ENCODE data around the gene PKP4.

The PKP4 gene

DNA sequence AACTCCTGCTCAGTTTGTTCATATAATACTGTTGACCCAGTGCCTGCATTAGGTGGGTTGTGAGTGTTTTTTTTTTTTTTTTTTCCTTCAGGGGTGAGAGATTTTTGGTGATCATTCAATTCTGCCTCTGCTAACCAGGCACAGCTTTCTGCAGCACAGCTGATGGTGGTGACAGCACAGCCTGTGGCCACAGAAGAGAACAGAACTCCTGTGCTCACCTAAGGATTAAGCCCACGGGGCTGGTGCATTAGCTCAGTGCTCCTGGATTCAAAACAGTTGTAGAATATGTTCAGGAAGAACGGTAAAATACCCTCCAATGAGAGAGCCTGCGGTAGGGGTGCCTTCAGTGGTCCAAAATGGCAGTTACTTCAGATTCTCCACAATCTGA is 42.0 kb downstream of the PKP4 start:
- DNase-seq = no peak

DNA sequence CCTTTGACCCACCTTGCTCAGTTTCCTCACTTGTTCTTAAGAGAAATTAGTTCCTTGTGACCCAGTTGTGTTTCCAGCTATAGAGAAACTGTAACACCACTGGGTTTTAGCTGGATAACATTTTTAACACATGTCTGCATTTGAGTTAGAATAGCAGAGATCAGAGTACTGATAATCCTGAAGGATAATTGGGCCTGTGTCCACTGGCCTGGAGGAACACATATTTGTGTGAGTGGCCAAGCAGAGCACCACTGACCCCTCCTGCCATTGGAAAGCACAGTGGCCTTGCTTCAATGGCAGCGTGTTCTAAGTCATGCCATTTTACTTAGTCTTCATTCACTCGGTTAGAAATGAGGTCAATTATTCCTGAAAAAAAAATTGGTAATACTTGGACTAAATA is 42.6 kb downstream of the PKP4 start:
- DNase-seq = no peak

DNA sequence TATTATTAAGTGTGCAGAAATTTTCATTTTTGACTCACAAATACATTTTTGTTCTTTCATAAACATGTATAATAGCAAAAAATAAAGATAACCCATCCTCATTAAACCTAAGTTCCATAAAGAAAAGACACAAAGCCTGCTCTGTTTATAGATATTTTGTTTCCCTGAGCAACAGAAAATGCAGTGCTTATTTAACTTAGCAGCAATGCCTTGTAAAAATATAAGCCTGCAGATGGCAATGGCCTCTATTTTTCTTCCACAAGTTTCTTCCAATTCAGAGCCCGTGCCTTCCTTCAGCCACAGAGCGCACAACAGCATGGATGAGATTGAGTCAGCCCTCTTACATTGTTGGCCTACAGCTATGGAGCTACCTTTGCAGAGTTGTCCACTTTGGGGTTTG is 43.6 kb downstream of the PKP4 start:
- DNase-seq = no peak

DNA sequence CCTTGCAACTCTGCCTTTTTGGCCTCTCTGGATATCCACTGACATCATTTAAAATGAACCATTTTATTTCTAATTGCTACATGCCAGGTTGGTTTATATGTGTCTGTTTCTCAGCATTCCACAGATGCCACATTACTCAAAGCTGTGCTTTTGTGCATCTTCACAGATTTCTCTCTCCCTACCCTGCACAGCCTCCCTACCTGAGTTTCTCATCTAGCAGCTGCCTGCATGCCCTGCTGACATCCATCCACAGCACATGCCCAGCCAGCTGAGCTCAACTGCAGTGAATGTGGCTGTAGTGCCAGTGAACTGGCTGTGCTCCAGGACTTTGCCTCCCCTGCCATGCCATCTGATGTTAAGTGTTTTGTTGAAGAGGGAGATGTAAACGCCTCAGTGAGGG is 44.5 kb downstream of the PKP4 start:
- no peak for DNase-seq

DNA sequence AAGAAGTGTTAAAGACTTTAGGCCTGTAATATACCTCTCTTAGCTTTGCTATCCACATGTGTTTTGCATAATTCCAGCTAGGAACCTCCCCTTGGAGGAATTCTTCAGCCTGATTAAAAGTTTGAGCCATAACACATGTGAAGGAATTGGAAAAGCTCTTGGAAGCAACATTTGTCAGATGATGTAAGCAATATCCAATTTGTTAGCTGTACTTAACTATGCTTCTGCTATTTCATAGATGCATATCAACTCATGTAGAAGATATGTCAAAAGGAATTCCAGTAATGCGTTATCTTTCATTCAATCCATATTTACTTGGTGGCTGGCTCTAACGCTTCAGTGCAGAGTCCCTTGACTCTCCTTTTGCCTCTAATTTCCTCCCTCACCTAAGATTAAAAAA is 46.2 kb downstream of the PKP4 start:
- no peak for DNase-seq

DNA sequence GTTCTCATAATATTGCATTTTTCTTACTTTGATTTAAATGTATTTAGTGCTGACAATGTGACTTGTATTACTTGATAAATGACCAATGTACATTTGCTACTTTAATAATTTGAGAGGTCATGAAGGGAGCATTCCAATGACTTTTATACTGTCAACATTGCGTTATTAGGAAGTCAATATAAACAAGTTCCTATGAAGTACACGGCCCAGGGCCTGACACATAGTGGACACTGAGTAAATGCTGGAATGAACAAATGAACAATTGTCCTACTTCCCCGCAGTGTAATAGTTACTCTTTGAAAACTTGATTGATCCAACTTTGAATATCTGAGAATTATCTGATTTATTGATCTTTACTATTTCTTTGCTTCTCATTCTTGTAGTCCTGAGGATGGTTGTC is 47.3 kb downstream of the PKP4 start:
- DNase-seq = no peak

DNA sequence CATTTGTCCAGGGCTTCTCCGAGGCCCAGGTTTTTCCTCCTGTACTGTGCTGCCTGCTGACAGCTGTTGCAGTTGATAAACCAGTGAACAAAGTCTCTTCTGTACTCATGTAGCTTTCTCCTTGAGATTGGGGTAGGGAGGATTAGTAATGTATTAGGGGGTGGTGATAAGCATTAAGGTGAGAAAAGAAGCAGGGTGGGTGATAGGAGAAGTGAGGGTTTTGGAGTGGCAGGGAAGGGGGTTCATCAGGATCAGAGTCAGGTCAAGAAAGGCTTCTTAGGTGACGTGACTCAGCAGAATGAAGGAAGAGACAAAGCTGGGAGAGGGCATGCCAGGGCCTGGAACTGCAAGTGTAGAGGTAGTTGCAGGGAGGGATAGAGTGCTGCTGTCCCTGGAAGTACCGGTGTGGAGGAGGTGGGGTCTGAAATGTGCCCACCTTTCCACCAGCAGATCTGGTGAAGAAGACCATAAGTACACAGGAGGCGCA is 48.7 kb downstream of the PKP4 start:
- DNase-seq = no peak

DNA sequence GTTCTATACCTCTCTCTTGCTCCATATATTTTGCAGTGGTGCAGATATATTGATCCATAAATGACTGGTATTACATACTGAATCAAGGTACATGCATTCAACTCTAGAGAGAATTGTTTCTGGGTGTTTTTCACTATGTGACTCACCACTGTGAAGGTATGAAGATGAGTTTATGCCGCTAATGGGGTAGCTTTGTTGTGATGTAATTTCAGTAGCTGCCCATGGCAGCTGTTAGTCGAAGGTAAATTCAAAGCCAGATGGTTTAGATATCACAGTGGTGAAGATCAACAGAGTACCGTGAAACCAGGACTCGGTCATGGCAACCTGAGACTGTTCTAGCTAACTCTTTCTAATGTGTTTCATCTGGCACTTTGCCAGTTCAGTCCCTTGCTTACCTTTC is 50.4 kb downstream of the PKP4 start:
- no peak for DNase-seq

DNA sequence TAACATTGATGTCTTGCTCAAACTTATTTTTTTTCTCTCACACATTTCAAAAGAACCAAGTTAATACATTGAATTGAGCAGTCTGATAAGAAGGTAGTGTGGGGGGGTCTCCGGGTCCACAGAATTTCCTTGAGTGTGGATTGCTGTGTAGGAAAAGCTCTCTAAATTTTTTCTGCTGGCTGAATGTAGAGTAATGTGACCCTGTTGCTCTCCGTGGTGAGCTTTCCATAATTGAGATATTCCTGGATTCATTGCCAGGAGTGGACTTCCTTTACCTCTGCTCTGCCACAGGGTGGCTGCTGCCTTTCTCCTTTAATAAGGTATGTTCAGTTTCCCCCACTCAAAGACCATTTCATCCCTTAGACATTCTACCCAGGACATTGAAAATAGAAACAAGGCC is 50.9 kb downstream of the PKP4 start:
- no peak for DNase-seq

DNA sequence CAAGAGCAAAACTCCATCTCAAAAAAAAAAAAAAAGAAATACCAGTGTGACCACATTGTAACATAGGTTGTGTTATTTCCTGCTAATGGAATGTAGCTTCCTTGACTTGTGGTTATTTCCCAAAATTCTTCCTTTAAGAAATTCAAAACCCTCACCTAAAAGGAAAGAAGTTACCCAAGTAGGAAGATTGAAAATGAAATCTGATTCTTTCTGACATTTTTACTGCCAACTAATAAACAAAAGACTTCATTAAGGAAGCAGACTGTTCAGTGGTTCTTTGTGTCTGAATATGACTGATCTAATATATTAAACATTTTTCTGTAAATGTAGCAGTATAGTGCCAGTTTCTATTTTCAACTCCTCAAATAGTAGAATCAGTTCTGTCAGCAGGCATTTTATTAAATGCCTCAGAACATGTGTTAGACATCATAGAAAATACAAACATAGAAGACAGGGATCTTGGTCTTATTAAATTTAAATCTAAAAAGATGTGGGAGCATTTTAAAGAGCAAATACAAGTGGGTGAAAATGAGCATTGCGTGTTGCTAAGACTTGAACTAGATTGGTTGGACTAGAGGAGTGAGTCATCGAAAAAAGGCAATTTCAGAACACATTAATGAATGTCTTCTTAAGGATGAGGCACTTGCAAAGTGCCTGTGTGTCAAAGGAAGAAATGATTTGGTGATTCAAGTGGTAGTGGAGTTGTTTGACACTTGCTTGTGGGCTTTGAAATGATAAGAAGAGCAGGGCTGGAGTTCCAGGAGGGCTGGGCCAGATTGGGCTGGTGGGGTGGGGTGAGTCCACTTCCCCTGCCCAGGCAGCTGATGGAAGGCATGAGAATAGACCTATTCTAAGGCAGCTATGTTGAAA is 53.4 kb downstream of the PKP4 start:
- no peak for DNase-seq

DNA sequence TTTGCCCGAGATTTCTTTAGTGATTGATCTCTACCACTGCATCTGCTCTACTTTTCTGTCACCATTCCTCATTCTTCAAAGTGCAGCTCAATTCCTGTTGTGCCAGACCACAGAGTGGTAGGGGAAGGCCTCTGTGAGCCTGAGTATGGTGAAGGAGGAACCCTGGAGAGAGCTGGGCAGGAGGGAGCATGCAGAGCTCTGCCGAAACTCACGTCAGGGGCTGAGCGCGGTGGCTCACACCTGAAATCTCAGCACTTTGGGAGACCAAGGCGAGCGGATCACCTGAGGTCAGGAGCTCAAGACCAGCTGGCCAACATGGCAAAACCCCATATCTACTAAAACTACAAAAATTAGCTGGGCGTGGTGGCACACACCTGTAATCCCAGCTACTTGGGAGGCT is 54.1 kb downstream of the PKP4 start:
- no peak for DNase-seq

DNA sequence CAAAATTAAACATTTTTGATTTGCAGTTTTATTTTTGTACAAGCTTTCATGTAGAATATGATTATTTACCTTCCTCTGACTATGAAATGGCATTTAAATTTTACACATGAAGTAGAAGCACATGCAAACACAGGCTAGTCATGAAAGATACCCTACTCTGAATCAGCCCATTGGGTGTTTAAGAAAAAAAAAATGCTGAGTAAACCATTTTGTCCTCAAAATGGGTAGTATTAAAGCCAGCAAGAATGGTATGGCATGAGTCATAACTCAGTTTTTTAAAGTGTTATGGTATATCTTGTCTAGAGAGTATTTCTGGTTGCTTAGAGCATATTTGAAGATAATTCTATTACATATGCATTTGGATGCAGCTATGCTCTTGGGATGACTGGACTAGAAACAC is 55.0 kb downstream of the PKP4 start:
- DNase-seq = no peak

DNA sequence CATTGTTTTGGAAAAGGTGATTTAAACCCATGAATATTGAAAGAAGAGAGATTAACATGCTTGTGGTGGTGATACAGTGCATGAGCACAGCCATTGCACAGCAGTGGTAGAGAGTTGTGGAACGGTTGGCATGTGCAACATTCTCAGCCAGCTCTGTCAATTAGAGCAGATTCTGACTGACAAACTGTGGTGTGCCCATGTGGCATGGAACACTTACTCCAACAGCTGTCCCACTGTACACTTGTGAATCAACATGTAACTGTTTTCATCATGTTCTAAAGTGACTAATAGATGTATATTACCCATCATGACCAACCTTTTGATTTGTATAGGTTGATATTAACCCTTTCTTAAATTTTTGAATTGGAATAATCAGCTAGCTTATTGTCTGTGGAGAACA is 55.6 kb downstream of the PKP4 start:
- no peak for DNase-seq

DNA sequence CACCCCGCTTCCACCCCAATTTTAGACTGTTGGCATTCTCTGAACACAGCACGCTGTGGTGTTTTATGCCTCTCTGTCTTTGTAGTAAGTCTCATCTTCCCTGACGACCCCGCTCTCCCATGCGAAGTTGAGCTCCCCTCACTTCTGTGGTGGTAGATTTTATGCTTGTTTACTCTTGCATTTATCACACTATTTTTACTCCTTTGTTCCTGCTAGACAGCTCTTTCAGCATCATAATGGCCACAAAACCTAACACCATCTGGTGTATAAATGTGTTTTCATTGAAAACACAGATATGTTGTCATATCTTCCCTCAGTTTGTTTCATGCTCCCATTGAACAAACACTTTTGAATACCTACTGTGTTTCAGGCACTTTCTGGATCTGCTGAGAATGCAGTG is 57.1 kb downstream of the PKP4 start:
- no peak for DNase-seq

DNA sequence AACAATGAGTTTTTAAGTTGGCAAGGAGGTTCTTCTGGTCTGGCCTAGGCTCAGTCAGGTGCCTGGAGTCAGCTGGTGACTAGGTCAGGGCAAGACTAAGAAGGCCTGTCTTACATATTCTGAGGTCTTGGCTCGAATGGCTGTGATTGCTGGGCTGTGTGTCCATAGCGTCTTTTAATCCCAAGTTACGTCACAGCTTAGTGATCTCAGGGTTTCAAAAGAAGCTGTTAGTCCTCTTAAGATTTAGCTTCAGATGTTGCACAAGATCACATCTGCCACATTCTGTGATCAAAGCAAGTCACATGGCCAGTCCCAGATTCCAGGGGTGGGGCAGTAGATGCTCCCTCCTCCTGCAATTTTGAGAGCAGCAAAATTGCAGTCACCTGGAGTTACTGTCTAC is 61.3 kb downstream of the PKP4 start:
- DNase-seq = no peak

DNA sequence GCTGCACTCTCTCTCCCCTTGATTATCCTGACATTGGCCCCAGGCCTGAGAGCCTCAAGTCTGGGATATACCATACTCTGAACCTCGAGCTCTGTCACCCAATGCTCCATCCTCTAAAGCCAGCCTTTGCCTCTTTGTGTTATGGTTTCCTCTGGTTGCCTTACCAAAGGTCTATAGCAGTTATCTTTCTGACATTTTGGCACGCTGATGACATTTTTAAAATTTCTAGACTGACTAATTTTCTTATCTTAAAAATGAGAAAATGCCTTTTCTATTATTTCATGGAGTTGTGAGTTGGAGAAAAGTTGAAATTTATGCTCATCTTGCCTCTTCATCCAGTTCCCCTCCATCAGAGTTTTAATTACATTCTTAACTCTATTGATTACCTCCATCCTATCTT is 62.7 kb downstream of the PKP4 start:
- no peak for DNase-seq

DNA sequence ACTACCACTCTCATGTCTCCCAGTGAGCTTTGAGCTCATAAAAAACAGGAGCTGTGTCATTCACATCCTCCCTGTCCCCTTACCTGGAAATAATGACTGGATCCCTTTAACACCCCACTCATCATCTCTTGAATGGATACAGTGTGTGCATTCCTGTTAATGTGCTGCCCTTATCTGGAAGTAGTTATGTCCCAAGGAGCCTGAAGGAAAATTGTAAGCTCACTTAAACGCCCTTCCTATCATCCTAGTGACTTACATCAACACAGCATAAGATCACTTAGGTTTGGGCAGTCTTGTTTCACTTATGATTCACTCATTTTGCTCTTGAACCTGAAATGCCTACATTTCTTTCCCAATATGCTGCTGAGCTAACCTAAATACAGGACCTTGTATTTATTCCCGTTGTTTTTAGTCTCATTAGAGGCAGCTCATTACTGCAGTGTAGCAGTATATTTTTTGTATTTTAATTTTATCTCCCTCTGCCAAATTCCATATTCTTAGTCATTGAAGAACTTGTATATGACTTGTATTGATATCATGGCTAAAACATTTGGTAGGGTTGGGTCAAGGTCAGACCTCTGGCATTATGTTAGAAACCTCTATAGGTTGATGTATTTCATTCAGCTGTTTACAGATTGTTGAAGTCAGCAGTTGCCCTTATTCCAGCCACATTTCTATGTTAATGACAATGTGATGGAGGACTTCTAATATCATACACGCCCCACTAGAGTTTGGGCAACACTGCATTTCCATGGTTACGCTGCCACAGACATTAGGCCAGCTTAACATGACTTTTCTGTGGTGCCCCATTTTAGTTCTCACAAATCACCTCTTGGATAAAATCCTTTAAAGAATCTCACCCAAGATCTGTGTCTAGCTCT is 72.9 kb downstream of the PKP4 start:
- no peak for DNase-seq

DNA sequence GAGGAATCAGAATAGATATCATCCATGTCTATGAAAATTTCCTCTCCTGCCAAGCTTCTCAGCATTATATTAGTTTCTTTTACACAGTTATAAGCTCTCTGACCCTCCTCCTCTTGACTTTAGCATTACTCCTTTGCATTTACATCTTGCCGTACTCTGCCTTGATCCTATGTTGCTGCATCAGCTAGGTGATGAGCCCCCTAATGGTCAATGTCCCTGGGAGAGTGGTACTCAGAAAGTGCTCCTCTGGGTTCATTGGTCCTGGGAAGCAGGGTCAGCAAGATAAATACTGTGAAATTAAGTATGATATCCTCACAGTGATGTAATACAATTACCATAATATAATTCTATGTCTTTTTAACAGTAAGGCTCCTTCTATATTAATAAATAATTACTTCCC is 74.1 kb downstream of the PKP4 start:
- DNase-seq = no peak

DNA sequence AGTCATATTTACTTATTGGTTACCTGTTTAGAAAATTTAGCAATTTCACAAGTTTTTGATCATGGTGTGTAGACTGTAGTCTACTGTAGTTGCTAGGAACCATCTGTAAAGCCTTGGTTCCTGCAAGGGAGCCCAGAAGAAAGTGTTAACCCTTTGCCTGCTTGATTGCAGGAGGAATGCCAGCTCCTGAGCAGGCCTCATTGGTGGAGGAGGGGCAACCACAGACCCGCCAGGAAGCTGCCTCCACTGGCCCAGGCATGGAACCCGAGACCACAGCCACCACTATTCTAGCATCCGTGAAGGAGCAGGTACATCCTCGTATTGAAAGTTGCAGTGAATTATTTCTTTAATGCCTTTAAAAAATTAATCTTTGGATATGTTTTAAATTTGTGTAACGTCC is 76.3 kb downstream of the PKP4 start:
- DNase-seq = no peak

DNA sequence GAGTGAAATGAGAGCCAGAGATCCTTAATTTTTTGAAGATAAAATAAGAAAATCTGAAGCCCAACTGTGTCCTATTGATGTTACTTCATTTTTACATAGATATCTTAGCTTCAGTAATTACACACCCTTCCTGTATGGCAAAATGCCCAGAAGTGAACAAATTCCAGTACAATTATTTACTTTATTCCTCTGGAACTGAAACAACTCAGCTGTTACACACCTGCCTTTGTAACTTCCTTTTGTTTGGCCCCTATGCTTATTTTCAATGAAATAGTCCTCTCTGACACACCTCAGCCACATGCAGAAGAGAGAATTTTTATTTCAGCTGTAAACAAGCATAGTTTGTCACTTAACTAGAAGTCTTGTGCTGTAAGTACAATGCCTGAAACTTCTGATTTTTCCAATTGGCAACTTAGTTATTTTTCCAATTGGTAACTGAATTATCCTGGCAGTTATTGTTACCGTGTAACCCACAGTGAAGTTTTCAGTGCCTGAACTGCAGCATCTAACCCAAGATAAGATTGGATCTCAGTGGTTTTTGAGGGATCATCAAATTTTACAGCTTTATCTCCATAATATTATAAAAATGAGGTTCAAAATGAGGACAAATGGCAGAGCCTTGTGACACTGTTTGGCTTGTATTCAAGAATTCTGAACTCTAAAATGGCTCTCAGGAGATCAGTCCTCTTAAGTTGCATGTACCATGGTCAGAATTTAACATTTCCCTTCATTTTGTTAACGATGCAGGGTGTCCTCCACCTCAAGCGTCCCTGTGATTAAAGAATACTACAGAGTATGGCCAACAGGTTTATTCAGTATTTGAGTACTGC is 82.6 kb downstream of the PKP4 start:
- no peak for DNase-seq

DNA sequence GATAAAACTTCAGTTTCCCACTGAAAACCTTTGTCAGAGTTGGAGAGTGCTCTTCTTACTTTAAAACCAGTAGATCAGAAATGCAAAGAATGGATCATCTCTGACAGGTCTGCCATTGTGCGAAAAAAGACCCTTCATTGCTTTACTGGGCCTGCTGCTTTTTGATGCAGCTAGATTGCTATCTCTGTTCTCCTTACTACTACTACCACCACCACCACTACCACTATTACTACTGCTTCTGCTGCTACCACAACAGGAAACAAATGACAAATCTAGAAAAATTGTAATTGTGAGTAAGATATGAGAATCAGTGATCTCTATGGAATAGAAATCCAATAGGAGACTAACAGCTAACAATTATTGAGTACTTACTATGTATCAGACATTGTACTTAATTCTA is 85.8 kb downstream of the PKP4 start:
- DNase-seq = no peak

DNA sequence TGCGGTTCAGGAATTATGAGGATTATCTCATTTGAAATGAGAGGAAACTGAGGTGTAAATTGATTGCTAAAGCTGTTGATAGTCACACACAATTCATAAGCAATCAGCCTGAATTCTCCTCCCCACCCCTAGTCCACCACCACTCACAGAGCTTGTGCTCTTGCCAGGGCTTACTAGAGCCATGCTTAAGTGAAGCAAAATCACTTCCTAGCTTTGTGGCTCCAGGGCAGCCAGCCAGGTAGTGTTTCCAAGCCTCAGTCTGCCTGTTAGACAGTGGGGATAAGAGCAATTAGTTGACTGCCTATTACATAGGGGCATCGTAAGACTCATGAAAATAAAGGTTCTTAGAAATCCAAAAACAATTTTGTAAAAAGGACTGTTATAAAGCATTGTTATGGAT is 87.2 kb downstream of the PKP4 start:
- no peak for DNase-seq

DNA sequence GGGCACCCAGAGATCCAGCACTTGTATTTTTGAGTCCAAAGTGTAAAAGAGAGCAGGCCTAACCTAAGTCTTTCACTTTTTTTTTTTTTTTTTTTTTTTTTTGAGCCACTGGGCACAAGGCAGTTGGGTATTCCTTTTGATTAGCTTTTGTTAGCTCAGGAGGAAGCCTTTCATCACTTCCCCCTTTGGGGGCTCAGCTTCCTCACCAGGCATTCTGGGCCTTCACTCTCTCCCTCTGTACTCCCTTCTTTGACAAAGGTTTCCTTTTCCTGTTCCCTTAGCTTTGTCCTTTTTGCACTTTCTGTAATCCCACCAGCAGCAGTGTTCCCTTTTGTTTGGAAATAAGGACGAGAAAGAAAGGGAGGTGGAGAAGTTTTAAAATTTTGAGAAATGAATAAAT is 88.2 kb downstream of the PKP4 start:
- DNase-seq = no peak
